HepG2 (cell line): ENCODE data around the gene PRKCD. TPM values are rescaled to one million over a fixed set of nuclear protein-coding genes. Genes with fewer than 3 reads are reported as not detected.

Experiments used
- HMG20B ChIP-seq: conservative IDR thresholded peaks from 2 replicates; pipeline ENCODE4 v1.6.1; 2016; ENCODE audit warnings: missing genetic modification reagents, missing compliant biosample characterization
- KDM2A ChIP-seq: sonication (generic); formaldehyde crosslinking; IDR thresholded peaks from 2 replicates; pipeline ENCODE4 v1.4.0; 2020; ENCODE audit warnings: low read depth, missing genetic modification reagents, borderline replicate concordance
- PHB2 ChIP-seq: fragments of 450-650 bp; IDR thresholded peaks from 2 replicates; pipeline ENCODE4 v1.6.1; 2018; ENCODE audit not compliant: partially characterized antibody
- SAFB2 ChIP-seq: sonication (generic); formaldehyde crosslinking; IDR thresholded peaks from 2 replicates; pipeline ENCODE4 v1.5.1; 2020; ENCODE audit warnings: missing genetic modification reagents, low read depth, mild to moderate bottlenecking, borderline replicate concordance
- SALL2 ChIP-seq: sonication (generic); formaldehyde crosslinking; IDR thresholded peaks from 2 replicates; pipeline ENCODE4 v1.8.1; 2023; ENCODE audit warnings: mild to moderate bottlenecking, missing genetic modification reagents, inconsistent platforms
- TBP ChIP-seq: sonication (generic); formaldehyde crosslinking; IDR thresholded peaks from 2 replicates; pipeline ENCODE4 v1.5.0; 2020; ENCODE audit warnings: missing genetic modification reagents
- ZNF446 ChIP-seq: sonication (generic); formaldehyde crosslinking; IDR thresholded peaks from 2 replicates; pipeline ENCODE4 v1.5.0; 2020; ENCODE audit warnings: mild to moderate bottlenecking, missing genetic modification reagents
- ZNF570 ChIP-seq: sonication (generic); formaldehyde crosslinking; IDR thresholded peaks from 2 replicates; pipeline ENCODE4 v1.4.0; 2020; ENCODE audit warnings: mild to moderate bottlenecking, missing genetic modification reagents, borderline replicate concordance
- polyA plus RNA-seq, 8 experiments: library from polyadenylated mRNA; depleted of rRNA in 3 of 8; stranded (reverse) in 7 of 8; unstranded in 1 of 8; fragments of >200 nt; fragmentation: Illumina TruSeq in 4 of 8; extraction: Trizol in 4 of 8; gene quantifications; 2 replicates each; pipeline versions ENCODE4 v1.2.1 to v1.2.3, GENCODE V29; 2011 to 2016; ENCODE audit warnings: low read depth in 4 of 8, missing spikeins in 1 of 8, mixed read lengths in 1 of 8; ENCODE audit not compliant: insufficient read depth in 1 of 8
- total RNA-seq, 5 experiments: library from RNA; depleted of rRNA; stranded (reverse); fragments of >200 nt; fragmentation: Illumina TruSeq; extraction: Trizol; gene quantifications; 2 replicates each; pipeline ENCODE4 v1.2.3, GENCODE V29; 2016; ENCODE audit warnings: low read depth in 1 of 5
- TF ChIP-seq, protein P1 (sequence below): sonication (generic); formaldehyde crosslinking; IDR thresholded peaks from 2 replicates; pipeline ENCODE4 v1.5.1; 2020; ENCODE audit warnings: mild to moderate bottlenecking, missing genetic modification reagents, borderline replicate concordance

PRKCD gene
- total and polyA plus RNA-seq, 2 of the 13 experiments (the other 11 are each of a cell fraction or from before 2014, with no cell fraction given), result 1.6 to 40.7 TPM

DNA sequence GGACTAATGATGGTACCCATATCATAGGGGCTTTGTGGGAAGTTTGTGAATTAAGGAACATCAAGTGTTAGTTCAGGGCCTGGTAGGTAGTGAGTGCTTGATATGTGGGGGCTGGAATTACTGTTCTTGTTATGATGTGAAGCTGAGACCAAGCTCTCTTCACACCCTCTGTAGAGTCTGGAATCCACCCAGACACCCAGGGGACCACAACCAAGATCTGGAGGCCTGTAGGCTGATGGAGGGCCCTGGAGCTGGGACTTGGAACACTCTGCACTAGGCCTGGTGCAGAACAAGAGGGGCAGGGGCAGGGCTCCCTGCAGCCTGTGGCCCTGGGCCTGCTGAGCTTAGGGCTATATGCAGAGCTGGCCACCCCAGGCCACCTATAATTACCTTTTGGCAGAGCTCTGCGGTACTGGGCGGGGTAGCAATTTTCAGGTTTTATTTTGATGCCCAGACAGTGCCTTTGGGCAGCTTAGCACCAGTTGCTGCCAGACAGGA is 13.1 kb upstream of the PRKCD start (continued):
- TF ChIP-seq SALL2 (CRISPR knock-in tag), result no peak
- TF ChIP-seq KDM2A (CRISPR knock-in tag), result no peak
- no peak for TF ChIP-seq HMG20B
- no peak for TF ChIP-seq ZNF446 (CRISPR knock-in tag)
- TF ChIP-seq ZNF570, result no peak
- TF ChIP-seq SAFB2 (CRISPR knock-in tag), result no peak
- TF ChIP-seq, protein P1, sequence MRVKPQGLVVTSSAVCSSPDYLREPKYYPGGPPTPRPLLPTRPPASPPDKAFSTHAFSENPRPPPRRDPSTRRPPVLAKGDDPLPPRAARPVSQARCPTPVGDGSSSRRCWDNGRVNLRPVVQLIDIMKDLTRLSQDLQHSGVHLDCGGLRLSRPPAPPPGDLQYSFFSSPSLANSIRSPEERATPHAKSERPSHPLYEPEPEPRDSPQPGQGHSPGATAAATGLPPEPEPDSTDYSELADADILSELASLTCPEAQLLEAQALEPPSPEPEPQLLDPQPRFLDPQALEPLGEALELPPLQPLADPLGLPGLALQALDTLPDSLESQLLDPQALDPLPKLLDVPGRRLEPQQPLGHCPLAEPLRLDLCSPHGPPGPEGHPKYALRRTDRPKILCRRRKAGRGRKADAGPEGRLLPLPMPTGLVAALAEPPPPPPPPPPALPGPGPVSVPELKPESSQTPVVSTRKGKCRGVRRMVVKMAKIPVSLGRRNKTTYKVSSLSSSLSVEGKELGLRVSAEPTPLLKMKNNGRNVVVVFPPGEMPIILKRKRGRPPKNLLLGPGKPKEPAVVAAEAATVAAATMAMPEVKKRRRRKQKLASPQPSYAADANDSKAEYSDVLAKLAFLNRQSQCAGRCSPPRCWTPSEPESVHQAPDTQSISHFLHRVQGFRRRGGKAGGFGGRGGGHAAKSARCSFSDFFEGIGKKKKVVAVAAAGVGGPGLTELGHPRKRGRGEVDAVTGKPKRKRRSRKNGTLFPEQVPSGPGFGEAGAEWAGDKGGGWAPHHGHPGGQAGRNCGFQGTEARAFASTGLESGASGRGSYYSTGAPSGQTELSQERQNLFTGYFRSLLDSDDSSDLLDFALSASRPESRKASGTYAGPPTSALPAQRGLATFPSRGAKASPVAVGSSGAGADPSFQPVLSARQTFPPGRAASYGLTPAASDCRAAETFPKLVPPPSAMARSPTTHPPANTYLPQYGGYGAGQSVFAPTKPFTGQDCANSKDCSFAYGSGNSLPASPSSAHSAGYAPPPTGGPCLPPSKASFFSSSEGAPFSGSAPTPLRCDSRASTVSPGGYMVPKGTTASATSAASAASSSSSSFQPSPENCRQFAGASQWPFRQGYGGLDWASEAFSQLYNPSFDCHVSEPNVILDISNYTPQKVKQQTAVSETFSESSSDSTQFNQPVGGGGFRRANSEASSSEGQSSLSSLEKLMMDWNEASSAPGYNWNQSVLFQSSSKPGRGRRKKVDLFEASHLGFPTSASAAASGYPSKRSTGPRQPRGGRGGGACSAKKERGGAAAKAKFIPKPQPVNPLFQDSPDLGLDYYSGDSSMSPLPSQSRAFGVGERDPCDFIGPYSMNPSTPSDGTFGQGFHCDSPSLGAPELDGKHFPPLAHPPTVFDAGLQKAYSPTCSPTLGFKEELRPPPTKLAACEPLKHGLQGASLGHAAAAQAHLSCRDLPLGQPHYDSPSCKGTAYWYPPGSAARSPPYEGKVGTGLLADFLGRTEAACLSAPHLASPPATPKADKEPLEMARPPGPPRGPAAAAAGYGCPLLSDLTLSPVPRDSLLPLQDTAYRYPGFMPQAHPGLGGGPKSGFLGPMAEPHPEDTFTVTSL (CRISPR knock-in tag), result no peak
- TF ChIP-seq TBP (CRISPR knock-in tag), result no peak
- TF ChIP-seq PHB2, result no peak
